Left hindlimb (tissue), 1 donor: Measurements from ENCODE around the gene PRKAG1.
A peak's percentile ranks its signal among the peaks of the same experiment; 100 is the strongest.

ENCODE experiments used
- DNase-seq: peaks from one replicate; pipeline ENCODE4 v3.0.0-alpha.2; 2018

Gene PRKAG1

GRCh38 chr12:49049566-49050224, 31.1 kb upstream of the PRKAG1 start:
- peak; percentile 16 for DNase-seq

- no peak for DNase-seq
Measured at GRCh38 chr12:49048953-49049352, 30.4 kb upstream of the PRKAG1 start.

GRCh38 chr12:49046129-49046895, 27.7 kb upstream of the PRKAG1 start:
- no peak for DNase-seq

- no peak for DNase-seq
Measured at GRCh38 chr12:49044660-49045059, 26.1 kb upstream of the PRKAG1 start.

GRCh38 chr12:49043856-49044258, 25.3 kb upstream of the PRKAG1 start:
- DNase-seq = no peak

GRCh38 chr12:49043241-49043640, 24.7 kb upstream of the PRKAG1 start:
- DNase-seq = no peak

GRCh38 chr12:49041881-49042484, 23.4 kb upstream of the PRKAG1 start:
- no peak for DNase-seq

GRCh38 chr12:49041036-49041880, 22.7 kb upstream of the PRKAG1 start:
- no peak for DNase-seq

GRCh38 chr12:49040364-49040855, 21.8 kb upstream of the PRKAG1 start:
- no peak for DNase-seq

- no peak for DNase-seq
Measured at GRCh38 chr12:49039421-49040363, 21.1 kb upstream of the PRKAG1 start.

GRCh38 chr12:49038291-49038955, 19.8 kb upstream of the PRKAG1 start:
- no peak for DNase-seq

- DNase-seq = no peak
Measured at GRCh38 chr12:49037947-49038237, 19.3 kb upstream of the PRKAG1 start.

- DNase-seq = no peak
Measured at GRCh38 chr12:49037111-49037946, 18.8 kb upstream of the PRKAG1 start.

- DNase-seq = no peak
Measured at GRCh38 chr12:49036029-49036428, 17.5 kb upstream of the PRKAG1 start.

GRCh38 chr12:49034286-49034622, 15.7 kb upstream of the PRKAG1 start:
- no peak for DNase-seq

- DNase-seq = no peak
Measured at GRCh38 chr12:49033611-49034285, 15.2 kb upstream of the PRKAG1 start.

- no peak for DNase-seq
Measured at GRCh38 chr12:49032679-49033447, 14.3 kb upstream of the PRKAG1 start.

- no peak for DNase-seq
Measured at GRCh38 chr12:49032276-49032675, 13.7 kb upstream of the PRKAG1 start.

- DNase-seq = peak; percentile 60
Measured at GRCh38 chr12:49031573-49032161, 13.1 kb upstream of the PRKAG1 start.
